Liver (tissue), 9 donors: ENCODE data around the gene DUSP8. TPM values are rescaled to one million over a fixed set of nuclear protein-coding genes. Genes with fewer than 3 reads are reported as not detected.

Source experiments
- DNase-seq: peaks from one replicate; pipeline ENCODE4 v3.0.0-alpha.2; 2017; ENCODE audit warnings: low spot score
- H3K27ac ChIP-seq, 2 donors: one replicate each; pipeline ENCODE4 v1.7.0; 2013; ENCODE audit warnings: inconsistent platforms in 2 of 2, low read length in 2 of 2, control low read depth in 1 of 2, low read depth in 1 of 2, mild to moderate bottlenecking in 1 of 2
- H3K27me3 ChIP-seq, 4 donors: one replicate each; pipeline versions ENCODE4 v1.6.1 to v1.7.0; 2013; ENCODE audit warnings: low read length in 3 of 4, inconsistent platforms in 1 of 4, mild to moderate bottlenecking in 1 of 4, moderate library complexity in 1 of 4; ENCODE audit not compliant: control insufficient read depth in 4 of 4, insufficient read depth in 4 of 4
- H3K36me3 ChIP-seq, 4 donors: one replicate each; pipeline versions ENCODE4 v1.6.1 to v1.7.0; 2013; ENCODE audit warnings: low read length in 3 of 4, mild to moderate bottlenecking in 3 of 4, low read depth in 1 of 4, moderate library complexity in 1 of 4; ENCODE audit not compliant: control insufficient read depth in 4 of 4, insufficient read depth in 3 of 4
- H3K4me1 ChIP-seq, 4 donors: one replicate each; pipeline versions ENCODE4 v1.6.1 to v1.7.0; 2013; ENCODE audit warnings: low read length in 3 of 4, mild to moderate bottlenecking in 3 of 4, moderate library complexity in 1 of 4; ENCODE audit not compliant: control insufficient read depth in 4 of 4, insufficient read depth in 4 of 4
- H3K4me3 ChIP-seq, 3 donors: one replicate each; pipeline versions ENCODE4 v1.6.1 to v1.7.0; 2013; ENCODE audit warnings: low read length in 3 of 3, control low read depth in 1 of 3, low read depth in 1 of 3, mild to moderate bottlenecking in 1 of 3
- H3K9ac ChIP-seq, 2 donors: one replicate each; pipeline ENCODE4 v1.7.0; 2013; ENCODE audit warnings: low read length in 2 of 2, mild to moderate bottlenecking in 2 of 2, moderate library complexity in 2 of 2, control low read depth in 1 of 2, low read depth in 1 of 2
- H3K9me3 ChIP-seq, 4 donors: one replicate each; pipeline versions ENCODE4 v1.6.1 to v1.7.0; 2013; ENCODE audit warnings: low read length in 3 of 4; ENCODE audit not compliant: control insufficient read depth in 4 of 4
- ATF3 ChIP-seq: IDR thresholded peaks from 2 replicates; pipeline ENCODE4 v1.6.1; 2016; ENCODE audit warnings: antibody characterized with exemption
- CTCF ChIP-seq: fragments of 150-350 bp; IDR thresholded peaks from 2 replicates; pipeline ENCODE4 v1.5.1; 2017; ENCODE audit warnings: improper control_type of control experiment, low read depth, low read length; ENCODE audit not compliant: missing input control
- FOXA1 ChIP-seq: IDR thresholded peaks from 2 replicates; pipeline ENCODE4 v1.6.1; 2016; ENCODE audit warnings: antibody characterized with exemption
- FOXA2 ChIP-seq: IDR thresholded peaks from 2 replicates; pipeline ENCODE4 v1.6.1; 2016; ENCODE audit warnings: antibody characterized with exemption
- HNF4A ChIP-seq, 2 donors: conservative IDR thresholded peaks; 2 replicates each; pipeline ENCODE4 v1.6.1; 2016; ENCODE audit warnings: antibody characterized with exemption in 2 of 2, mild to moderate bottlenecking in 2 of 2
- HNF4G ChIP-seq: IDR thresholded peaks from 2 replicates; pipeline ENCODE4 v1.6.1; 2016; ENCODE audit warnings: antibody characterized with exemption
- MAX ChIP-seq: IDR thresholded peaks from 2 replicates; pipeline ENCODE4 v1.6.1; 2016; ENCODE audit warnings: antibody characterized with exemption
- NR2F2 ChIP-seq: IDR thresholded peaks from 2 replicates; pipeline ENCODE4 v1.6.1; 2016; ENCODE audit warnings: antibody characterized with exemption
- RAD21 ChIP-seq, 2 donors: IDR thresholded peaks; 2 replicates each; pipeline ENCODE4 v1.6.1; 2016; ENCODE audit warnings: antibody characterized with exemption in 2 of 2, mild to moderate bottlenecking in 2 of 2
- REST ChIP-seq: IDR thresholded peaks from 2 replicates; pipeline ENCODE4 v1.6.1; 2016; ENCODE audit warnings: antibody characterized with exemption, mild to moderate bottlenecking
- RXRA ChIP-seq, 2 donors: IDR thresholded peaks; 2 replicates each; pipeline ENCODE4 v1.6.1; 2017 to 2018; ENCODE audit warnings: antibody characterized with exemption in 2 of 2, mild to moderate bottlenecking in 1 of 2
- TAF1 ChIP-seq: conservative IDR thresholded peaks from 2 replicates; pipeline ENCODE4 v1.6.1; 2016; ENCODE audit warnings: antibody characterized with exemption, mild to moderate bottlenecking
- YY1 ChIP-seq: IDR thresholded peaks from 2 replicates; pipeline ENCODE4 v1.6.1; 2016; ENCODE audit warnings: antibody characterized with exemption, mild to moderate bottlenecking
- ZBTB33 ChIP-seq: IDR thresholded peaks from 2 replicates; pipeline ENCODE4 v1.6.1; 2016; ENCODE audit warnings: antibody characterized with exemption
- WGBS: extraction: QIAGEN DNeasy Blood & Tissue Kit; methylation state at CpG from one replicate; pipeline ENCODE4 v1.1.7; 2013; 5-methylcytosine and 5-hydroxymethylcytosine counted together
- polyA plus RNA-seq, 2 donors: library from polyadenylated mRNA; stranded (reverse) in 1 of 2; unstranded in 1 of 2; fragments of 200-250 nt in 1 of 2; fragments of >200 nt in 1 of 2; fragmentation: Nextera tagmentation in 1 of 2; extraction: Ambion mirVana in 1 of 2; gene quantifications; one replicate each; pipeline versions ENCODE4 v1.2.1 to v1.2.3, GENCODE V29; 2013 to 2015
- total RNA-seq, 2 donors: library from RNA; depleted of rRNA; stranded (reverse); fragments of >200 nt; gene quantifications; one replicate each; pipeline ENCODE4 v1.2.3, GENCODE V29; 2014
- donor health status: healthy.
- donor health status: healthy.
- donor health status: healthy.
- donor health status: healthy.
- donor health status: healthy.

DUSP8 gene
- total and polyA plus RNA-seq, 4 donors: 0.06 to 0.33 (median 0.21) TPM

GRCh38 chr11:1528710-1529109, 43.4 kb downstream of the DUSP8 start:
- peaks cover 0 to 4% (median 2%) of the 10 kb centered on the region in 4 donors for H3K36me3 ChIP-seq
- no peak overlapping the region for H3K4me3 ChIP-seq
- H3K27ac ChIP-seq: no peak overlapping the region
- no peaks in the 10 kb centered on the region for H3K27me3 ChIP-seq
- no peaks in the 10 kb centered on the region for H3K9me3 ChIP-seq
- no peak for DNase-seq
- TF ChIP-seq ATF3 (no peak), FOXA1 (no peak), YY1 (no peak), ZBTB33 (no peak), TAF1 (no peak), HNF4G (no peak), RAD21 (IDR thresholded peaks at IDR 0.05) (no peak), CTCF (no peak), FOXA2 (no peak), MAX (no peak), NR2F2 (no peak)
- whole genome bisulfite sequencing: 95% methylated on average over 10 of the region's 10 CpGs
- H3K4me1 ChIP-seq: no peaks in the 10 kb centered on the region
- no peak overlapping the region for H3K9ac ChIP-seq

- no peak overlapping the region for H3K27ac ChIP-seq
- H3K27me3 ChIP-seq: no peaks in the 10 kb centered on the region
- TF ChIP-seq YY1 (no peak), CTCF (no peak), ZBTB33 (no peak), TAF1 (no peak), FOXA2 (no peak), HNF4A (conservative IDR thresholded peaks at IDR 0.05) (no peak), REST (no peak), RXRA (IDR thresholded peaks at IDR 0.05) (no peak), MAX (no peak)
- no peak for DNase-seq
- H3K9me3 ChIP-seq: no peaks in the 10 kb centered on the region
- H3K4me3 ChIP-seq: no peak overlapping the region
- no peaks in the 10 kb centered on the region for H3K4me1 ChIP-seq
- no peak overlapping the region for H3K9ac ChIP-seq
- WGBS: 91% methylated on average over 15 of the region's 15 CpGs
- no peaks in the 10 kb centered on the region for H3K36me3 ChIP-seq
Measured at GRCh38 chr11:1526785-1527184, 45.3 kb downstream of the DUSP8 start.
